Activated naive CD4-positive, alpha-beta T cell treated with anti-CD3 and anti-CD28 coated beads for 36 hours (primary cell): ENCODE measurements around the gene RPP30. TPM values are rescaled to one million over a fixed set of nuclear protein-coding genes. Genes with fewer than 3 reads are reported as not detected.

ENCODE experiments used
- CTCF ChIA-PET: fragments of 350-600 bp; sonication (Branson Sonifier 250); formaldehyde crosslinking; loops from one replicate; lab custom pipeline; 2021; ENCODE audit warnings: antibody characterized with exemption; lab: Charles Lee
- DNase-seq: peaks from one replicate; pipeline ENCODE4 v3.0.0-alpha.2; 2020
- H3K27ac Mint-ChIP-seq: one replicate; pipeline ENCODE4 v1.8.0; 2021; ENCODE audit warnings: mild to moderate bottlenecking, mixed read lengths
- H3K27me3 Mint-ChIP-seq: one replicate; pipeline ENCODE4 v1.8.0; 2021; ENCODE audit warnings: low read depth, mixed read lengths
- H3K36me3 Mint-ChIP-seq: one replicate; pipeline ENCODE4 v1.8.0; 2021; ENCODE audit warnings: low read depth, mixed read lengths
- H3K4me1 Mint-ChIP-seq: one replicate; pipeline ENCODE4 v1.8.0; 2021; ENCODE audit warnings: low read depth, mixed read lengths
- H3K4me3 Mint-ChIP-seq: one replicate; pipeline ENCODE4 v1.8.0; 2021; ENCODE audit warnings: mild to moderate bottlenecking, moderate library complexity, mixed read lengths
- H3K9me3 Mint-ChIP-seq: one replicate; pipeline ENCODE4 v1.8.0; 2021; ENCODE audit warnings: mixed read lengths
- intact Hi-C: fragments of 100-400 bp; cut with micrococcal nuclease; formaldehyde crosslinking; loops from one replicate; pipeline ENCODE4 v1.15.1; 2023
- total RNA-seq, 2 experiments: library from RNA; stranded (reverse); gene quantifications; one replicate each; pipeline ENCODE4 v1.2.3, GENCODE V29; 2021

The RPP30 gene
- total RNA-seq, 2 experiments from 2014 or later: 74.7 to 75.8 TPM

- Mint-ChIP-seq H3K36me3 (peaks cover 13% of the 10 kb centered on the region), H3K4me1 (peaks cover 7% of the 10 kb centered on the region), H3K27me3 (no peaks in the 10 kb centered on the region), H3K9me3 (no peaks in the 10 kb centered on the region), H3K4me3 (no peak overlapping the region), H3K27ac (no peak overlapping the region)
- peak; percentile 69 for DNase-seq
- intact Hi-C loops: loop anchor here (1.0 to 5.0 kb wide), 8 partner anchors 59 to 723 kb away; no protein-coding TSS in a partner anchor
- CTCF ChIA-PET: interaction anchor here (0.6 to 2.9 kb wide), 37 partner anchors 8 to 724 kb away, joined by 3 to 36 read pairs (median 4); no protein-coding TSS in a partner anchor
Measured at GRCh38 chr10:90911133-90912051, 39.6 kb downstream of the RPP30 start.

- H3K4me1 Mint-ChIP-seq: peaks cover 2% of the 10 kb centered on the region
- H3K9me3 Mint-ChIP-seq: no peaks in the 10 kb centered on the region
- no peak overlapping the region for H3K4me3 Mint-ChIP-seq
- H3K27ac Mint-ChIP-seq: no peak overlapping the region
- H3K36me3 Mint-ChIP-seq: peaks cover 6% of the 10 kb centered on the region
- H3K27me3 Mint-ChIP-seq: no peaks in the 10 kb centered on the region
- intact Hi-C loops: loop anchor here (5.0 kb wide), 1 partner anchor 455 kb away; no protein-coding TSS in a partner anchor
- CTCF ChIA-PET: interaction anchor here (0.6 to 2.9 kb wide), 31 partner anchors 9 to 723 kb away, joined by 3 to 36 read pairs (median 4); no protein-coding TSS in a partner anchor
- DNase-seq: no peak
Measured at GRCh38 chr10:90912174-90912573, 40.4 kb downstream of the RPP30 start.

GRCh38 chr10:90912854-90913479, 41.2 kb downstream of the RPP30 start:
- intact Hi-C loops: loop anchor here (5.0 kb wide), 1 partner anchor 454 kb away; no protein-coding TSS in a partner anchor
- H3K9me3 Mint-ChIP-seq: no peaks in the 10 kb centered on the region
- no peak overlapping the region for H3K27ac Mint-ChIP-seq
- peaks cover 2% of the 10 kb centered on the region for H3K4me1 Mint-ChIP-seq
- no peak for DNase-seq
- H3K27me3 Mint-ChIP-seq: no peaks in the 10 kb centered on the region
- H3K4me3 Mint-ChIP-seq: no peak overlapping the region
- CTCF ChIA-PET: interaction anchor here (1.3 to 2.9 kb wide), 4 partner anchors 10 to 338 kb away, joined by 3 to 36 read pairs (median 16); no protein-coding TSS in a partner anchor
- H3K36me3 Mint-ChIP-seq: peaks cover 1% of the 10 kb centered on the region

GRCh38 chr10:90913774-90914420, 42.1 kb downstream of the RPP30 start:
- Mint-ChIP-seq H3K36me3 (no peaks in the 10 kb centered on the region), H3K4me3 (no peak overlapping the region), H3K4me1 (peaks cover 2% of the 10 kb centered on the region), H3K9me3 (no peaks in the 10 kb centered on the region), H3K27ac (no peak overlapping the region), H3K27me3 (no peaks in the 10 kb centered on the region)
- CTCF ChIA-PET: interaction anchor here (1.3 kb wide), 1 partner anchor 210 kb away, joined by 3 read pairs; no protein-coding TSS in a partner anchor
- DNase-seq: no peak
- intact Hi-C loops: loop anchor here (5.0 kb wide), 1 partner anchor 453 kb away; no protein-coding TSS in a partner anchor

GRCh38 chr10:90914992-90915765, 43.4 kb downstream of the RPP30 start:
- CTCF ChIA-PET: no interaction called here
- Mint-ChIP-seq H3K9me3 (no peaks in the 10 kb centered on the region), H3K36me3 (no peaks in the 10 kb centered on the region), H3K4me1 (peaks cover 2% of the 10 kb centered on the region), H3K4me3 (no peak overlapping the region), H3K27ac (no peak overlapping the region), H3K27me3 (no peaks in the 10 kb centered on the region)
- no peak for DNase-seq
- intact Hi-C loops: loop anchor here (5.0 kb wide), 1 partner anchor 452 kb away; no protein-coding TSS in a partner anchor

GRCh38 chr10:90915766-90916075, 43.9 kb downstream of the RPP30 start:
- no peak for DNase-seq
- H3K4me3 Mint-ChIP-seq: no peak overlapping the region
- H3K4me1 Mint-ChIP-seq: peaks cover 2% of the 10 kb centered on the region
- no peak overlapping the region for H3K27ac Mint-ChIP-seq
- CTCF ChIA-PET: no interaction called here
- no peaks in the 10 kb centered on the region for H3K36me3 Mint-ChIP-seq
- H3K27me3 Mint-ChIP-seq: no peaks in the 10 kb centered on the region
- intact Hi-C loops: no loop called here
- H3K9me3 Mint-ChIP-seq: no peaks in the 10 kb centered on the region

GRCh38 chr10:90916392-90917237, 44.8 kb downstream of the RPP30 start:
- no peak for DNase-seq
- no peaks in the 10 kb centered on the region for H3K36me3 Mint-ChIP-seq
- no peak overlapping the region for H3K4me3 Mint-ChIP-seq
- H3K27me3 Mint-ChIP-seq: peaks cover 2% of the 10 kb centered on the region
- no peak overlapping the region for H3K27ac Mint-ChIP-seq
- no peaks in the 10 kb centered on the region for H3K9me3 Mint-ChIP-seq
- peaks cover 2% of the 10 kb centered on the region for H3K4me1 Mint-ChIP-seq
- intact Hi-C loops: no loop called here
- CTCF ChIA-PET: interaction anchor here (1.1 kb wide), 1 partner anchor 89 kb away, joined by 3 read pairs; no protein-coding TSS in a partner anchor

- no peak for DNase-seq
- Mint-ChIP-seq H3K27me3 (peaks cover 2% of the 10 kb centered on the region), H3K4me1 (no peaks in the 10 kb centered on the region), H3K9me3 (no peaks in the 10 kb centered on the region), H3K4me3 (no peak overlapping the region), H3K27ac (no peak overlapping the region), H3K36me3 (no peaks in the 10 kb centered on the region)
- intact Hi-C loops: no loop called here
- CTCF ChIA-PET: interaction anchor here (0.7 to 1.1 kb wide), 2 partner anchors 8 to 89 kb away, joined by 3 to 4 read pairs; no protein-coding TSS in a partner anchor
Measured at GRCh38 chr10:90917238-90917967, 45.6 kb downstream of the RPP30 start.

GRCh38 chr10:90917968-90918318, 46.2 kb downstream of the RPP30 start:
- Mint-ChIP-seq H3K27me3 (peaks cover 4% of the 10 kb centered on the region), H3K27ac (no peak overlapping the region), H3K9me3 (no peaks in the 10 kb centered on the region), H3K4me3 (no peak overlapping the region), H3K4me1 (no peaks in the 10 kb centered on the region), H3K36me3 (no peaks in the 10 kb centered on the region)
- intact Hi-C loops: no loop called here
- DNase-seq: no peak
- CTCF ChIA-PET: interaction anchor here (0.7 kb wide), 1 partner anchor 9 kb away, joined by 4 read pairs; no protein-coding TSS in a partner anchor
